HG03354 (cell line): ENCODE results near the gene AHCYL2.

Experiments used
- ATAC-seq: cut with Tn5 transposase; IDR thresholded peaks from one replicate; pipeline ENCODE4 v1.9.1; 2021; ENCODE audit warnings: mild to moderate bottlenecking; ENCODE audit not compliant: unreplicated experiment, poor library complexity, severe bottlenecking

Gene AHCYL2

GRCh38 chr7:129371487-129371886 lies 146.7 kb downstream of the AHCYL2 start:
- ATAC-seq, result no peak

GRCh38 chr7:129373651-129374428 lies 149.0 kb downstream of the AHCYL2 start:
- ATAC-seq, result no peak

GRCh38 chr7:129375141-129375938 lies 150.5 kb downstream of the AHCYL2 start:
- ATAC-seq, result no peak

DNA sequence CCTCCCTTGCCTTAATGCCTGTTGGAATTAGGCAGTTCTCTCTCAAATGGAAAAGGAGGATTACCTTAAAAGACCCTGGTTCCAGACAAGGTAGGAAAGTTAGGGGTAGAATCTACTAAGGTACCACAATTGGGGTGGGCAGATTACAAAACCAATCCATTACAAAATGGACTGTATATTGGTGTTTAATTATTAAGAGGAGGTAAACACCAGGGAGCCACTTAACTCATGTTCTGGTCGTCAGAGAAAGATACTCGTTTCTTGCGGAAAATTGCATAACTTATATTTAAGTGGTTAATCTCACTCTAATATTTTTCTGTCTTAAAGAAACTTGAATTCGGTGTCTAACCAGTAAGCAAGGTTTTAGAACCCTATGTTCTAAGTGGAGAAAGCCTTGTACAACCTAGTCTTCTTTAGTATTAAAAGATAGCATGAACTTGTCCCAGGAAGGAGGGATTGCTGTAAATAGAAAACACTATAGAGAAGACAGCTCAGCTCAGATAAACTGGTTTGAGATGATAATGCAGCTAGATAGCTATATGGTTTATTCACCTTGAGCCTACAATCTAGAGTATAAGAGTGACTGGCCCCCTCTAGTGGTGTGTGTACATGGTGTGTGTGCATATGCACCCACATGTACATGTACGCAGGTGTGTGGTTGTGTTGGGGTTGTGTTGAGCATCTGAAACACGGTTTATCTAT lies 151.4 kb downstream of the AHCYL2 start:
- ATAC-seq, result peak; percentile 64

DNA sequence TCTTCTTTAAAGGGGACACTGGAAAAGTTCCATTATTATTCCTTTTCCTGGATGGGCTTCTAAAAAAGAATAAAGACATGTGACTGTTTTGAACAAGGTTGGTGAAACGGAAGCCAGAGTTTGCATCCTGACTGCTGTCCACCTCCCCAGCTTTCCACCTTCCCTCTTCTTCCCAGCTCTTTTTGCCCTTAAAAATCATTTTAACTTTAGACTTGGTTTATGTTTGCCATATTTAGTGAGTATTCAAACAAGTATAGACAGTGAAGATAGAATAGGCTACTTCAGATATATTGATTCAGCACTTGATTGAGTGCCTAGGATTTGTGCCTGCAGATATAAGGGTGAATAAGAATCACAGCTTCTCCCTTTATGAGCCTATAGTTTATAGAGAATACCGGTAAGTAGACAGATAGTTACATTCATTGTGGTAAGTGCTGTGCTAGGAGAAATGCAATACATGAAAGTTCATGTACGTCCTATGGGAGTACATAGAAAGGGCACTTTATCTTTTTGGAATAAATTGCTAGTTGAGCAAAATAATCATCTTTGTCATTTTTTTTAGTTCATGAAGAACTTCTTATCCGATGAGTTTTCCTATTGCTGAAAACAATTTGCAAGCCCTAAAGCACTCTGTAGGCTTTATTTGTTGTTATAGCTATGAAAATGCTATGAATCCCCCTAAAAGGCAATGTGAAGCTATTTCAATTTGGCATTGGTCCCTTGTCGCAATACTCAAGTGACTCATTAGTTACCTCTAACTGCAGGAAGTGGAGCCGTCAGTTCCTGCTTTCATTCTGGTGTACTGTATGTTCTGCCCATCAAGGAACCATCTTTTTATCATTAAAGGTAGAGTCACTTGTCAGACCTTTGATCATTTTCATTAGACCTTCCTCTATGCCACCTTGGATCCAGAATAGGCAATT lies 152.2 kb downstream of the AHCYL2 start:
- ATAC-seq, result peak; percentile 49

- ATAC-seq, result no peak
Observed at GRCh38 chr7:129381710-129382484, 157.1 kb downstream of the AHCYL2 start.

DNA sequence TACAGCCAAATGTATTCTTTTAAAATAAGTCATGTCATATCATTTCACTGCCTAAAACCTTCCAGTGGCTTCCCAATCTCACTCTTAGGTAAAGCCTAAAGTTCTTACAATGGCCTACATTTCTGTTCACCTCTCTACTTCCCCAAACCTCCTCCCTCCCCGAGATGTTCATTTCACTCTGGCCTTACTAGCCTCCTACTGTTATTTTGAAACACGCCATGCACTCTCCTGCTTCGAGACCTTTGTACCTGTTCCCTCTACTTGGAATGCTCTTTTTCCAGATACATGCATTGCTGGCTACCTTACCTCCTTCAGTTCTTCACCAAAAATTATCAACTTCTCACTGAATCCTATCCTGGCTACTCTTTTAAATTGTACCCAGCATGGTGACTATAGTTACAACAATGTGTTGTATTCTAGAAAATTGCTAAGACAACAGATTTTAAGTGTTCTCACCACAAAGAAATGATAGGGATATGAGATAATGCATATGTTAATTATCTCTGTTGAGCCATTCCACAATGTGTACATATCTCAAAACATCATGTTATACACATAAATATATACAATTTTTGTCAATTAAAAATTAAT lies 158.8 kb downstream of the AHCYL2 start:
- ATAC-seq, result no peak

- ATAC-seq, result no peak
Observed at GRCh38 chr7:129385116-129385515, 160.3 kb downstream of the AHCYL2 start.

DNA sequence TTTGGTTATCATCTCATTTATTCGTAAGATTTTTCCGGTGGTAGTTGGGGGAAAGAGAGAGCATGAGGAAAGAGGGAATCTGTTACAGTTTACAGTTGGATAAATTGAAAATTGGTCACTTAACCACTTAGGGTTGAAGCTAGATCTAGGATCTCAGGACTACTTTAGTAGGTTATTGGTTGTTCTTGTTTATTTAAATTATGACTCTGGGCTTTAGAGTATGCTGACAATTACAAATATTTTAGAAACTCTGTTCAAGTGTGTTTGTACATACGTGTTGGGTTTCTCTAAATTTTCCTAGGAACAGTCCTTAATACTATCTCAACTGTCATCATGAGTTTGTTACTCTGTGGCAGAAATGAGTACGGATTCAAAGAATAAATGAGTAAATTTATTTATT lies 160.8 kb downstream of the AHCYL2 start:
- ATAC-seq, result no peak

GRCh38 chr7:129386506-129386905 lies 161.7 kb downstream of the AHCYL2 start:
- no peak for ATAC-seq

GRCh38 chr7:129387537-129387936 lies 162.7 kb downstream of the AHCYL2 start:
- ATAC-seq, result no peak

GRCh38 chr7:129388333-129389098 lies 163.7 kb downstream of the AHCYL2 start:
- ATAC-seq, result no peak

DNA sequence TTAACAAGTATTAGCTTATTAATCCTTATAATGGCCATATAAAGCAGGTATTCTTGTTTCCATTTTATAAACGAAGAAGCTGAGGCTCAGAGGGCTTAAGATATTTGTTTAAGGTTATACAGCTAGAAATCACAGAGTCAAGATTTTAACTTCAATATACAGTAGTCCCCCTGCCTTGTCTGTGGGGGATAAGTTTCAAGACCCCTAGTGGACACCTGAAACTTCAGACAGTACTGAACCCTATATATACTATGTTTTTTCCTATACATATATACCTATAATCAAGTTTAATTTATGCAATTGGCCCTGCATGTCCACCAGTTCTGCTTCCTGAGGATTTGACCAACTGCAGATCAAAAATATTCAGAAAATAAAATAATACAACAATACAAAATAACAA lies 165.0 kb downstream of the AHCYL2 start:
- no peak for ATAC-seq

GRCh38 chr7:129390314-129390713 lies 165.5 kb downstream of the AHCYL2 start:
- ATAC-seq, result no peak

GRCh38 chr7:129391546-129392171 lies 166.8 kb downstream of the AHCYL2 start:
- ATAC-seq, result no peak

DNA sequence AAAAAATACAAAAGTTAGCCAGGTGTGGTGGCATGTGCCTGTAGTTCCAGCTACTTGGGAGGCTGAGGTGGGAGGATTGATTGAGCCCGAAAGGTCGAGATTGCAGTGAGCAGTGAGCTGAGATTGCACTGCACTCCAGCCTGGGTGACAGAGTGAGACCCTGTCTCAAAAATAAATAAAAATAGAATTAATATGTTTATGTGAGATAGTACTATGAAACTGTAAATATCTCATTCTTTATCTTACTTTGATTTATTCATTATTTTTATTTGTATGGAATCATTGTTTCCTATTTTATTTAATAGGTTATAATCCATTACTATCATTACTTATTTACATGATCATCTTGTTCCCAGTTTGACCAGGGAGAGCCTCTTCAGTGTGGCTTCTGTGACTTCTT lies 168.4 kb downstream of the AHCYL2 start:
- ATAC-seq, result no peak

DNA sequence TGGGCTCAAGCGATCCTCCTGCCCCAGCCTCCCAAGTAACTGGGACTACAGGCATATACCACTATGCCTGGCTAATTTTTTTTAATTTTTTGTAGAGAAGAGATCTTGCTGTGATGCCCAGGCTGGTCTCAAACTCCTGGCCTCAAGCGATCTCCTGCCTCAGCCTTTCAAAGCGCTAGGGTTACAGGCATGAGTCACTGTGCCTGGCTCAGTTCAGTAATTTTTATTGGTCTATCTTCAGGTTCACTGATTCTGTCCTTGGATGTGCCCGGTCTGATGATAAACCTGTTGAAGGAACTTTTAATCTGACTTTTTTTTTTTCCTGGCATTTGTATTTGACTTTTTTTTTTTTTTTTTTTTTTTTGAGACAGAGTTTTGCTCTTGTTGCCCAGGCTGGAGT lies 169.3 kb downstream of the AHCYL2 start:
- no peak for ATAC-seq
